HUES64 (cell line): Measurements from ENCODE around the gene IRAK3. TPM values are rescaled to one million over a fixed set of nuclear protein-coding genes. Genes with fewer than 3 reads are reported as not detected.

Source experiments
- H3K27ac ChIP-seq: 2 replicates; pipeline ENCODE4 v1.7.0; 2013; ENCODE audit warnings: low read depth, low read length, inconsistent platforms
- H3K27me3 ChIP-seq: 2 replicates; pipeline ENCODE4 v1.6.1; 2013; ENCODE audit warnings: mild to moderate bottlenecking, low read length; ENCODE audit not compliant: insufficient read depth
- H3K36me3 ChIP-seq: 2 replicates; pipeline ENCODE4 v1.6.1; 2013; ENCODE audit warnings: mild to moderate bottlenecking, low read length; ENCODE audit not compliant: insufficient read depth
- H3K4me1 ChIP-seq: 2 replicates; pipeline ENCODE4 v1.6.1; 2013; ENCODE audit warnings: mild to moderate bottlenecking, low read length, moderate library complexity; ENCODE audit not compliant: insufficient read depth
- H3K4me3 ChIP-seq: 2 replicates; pipeline ENCODE4 v1.5.1; 2013; ENCODE audit warnings: mild to moderate bottlenecking, low read length, moderate library complexity
- H3K9ac ChIP-seq: 2 replicates; pipeline ENCODE4 v1.6.1; 2013; ENCODE audit warnings: mild to moderate bottlenecking, low read depth, low read length
- H3K9me3 ChIP-seq: 2 replicates; pipeline ENCODE4 v1.6.1; 2013; ENCODE audit warnings: low read depth, low read length; ENCODE audit not compliant: insufficient read depth
- WGBS: fragments of 150-250, 120-280 bp; methylation state at CpG from one replicate; pipeline ENCODE4 v1.1.7; 2013; ENCODE audit warnings: missing lambda C conversion rate; 5-methylcytosine and 5-hydroxymethylcytosine counted together
- polyA plus RNA-seq, 2 experiments: library from polyadenylated mRNA; stranded (reverse); fragments of 50-300 nt; gene quantifications; one replicate each; pipeline ENCODE4 v1.2.3, GENCODE V29; 2013

Gene IRAK3, protein sequence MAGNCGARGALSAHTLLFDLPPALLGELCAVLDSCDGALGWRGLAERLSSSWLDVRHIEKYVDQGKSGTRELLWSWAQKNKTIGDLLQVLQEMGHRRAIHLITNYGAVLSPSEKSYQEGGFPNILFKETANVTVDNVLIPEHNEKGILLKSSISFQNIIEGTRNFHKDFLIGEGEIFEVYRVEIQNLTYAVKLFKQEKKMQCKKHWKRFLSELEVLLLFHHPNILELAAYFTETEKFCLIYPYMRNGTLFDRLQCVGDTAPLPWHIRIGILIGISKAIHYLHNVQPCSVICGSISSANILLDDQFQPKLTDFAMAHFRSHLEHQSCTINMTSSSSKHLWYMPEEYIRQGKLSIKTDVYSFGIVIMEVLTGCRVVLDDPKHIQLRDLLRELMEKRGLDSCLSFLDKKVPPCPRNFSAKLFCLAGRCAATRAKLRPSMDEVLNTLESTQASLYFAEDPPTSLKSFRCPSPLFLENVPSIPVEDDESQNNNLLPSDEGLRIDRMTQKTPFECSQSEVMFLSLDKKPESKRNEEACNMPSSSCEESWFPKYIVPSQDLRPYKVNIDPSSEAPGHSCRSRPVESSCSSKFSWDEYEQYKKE
- polyA plus RNA-seq (2013, experiment 1 of 2), result 0.90 TPM
- 0.70 TPM for polyA plus RNA-seq (2013, experiment 2 of 2)

DNA sequence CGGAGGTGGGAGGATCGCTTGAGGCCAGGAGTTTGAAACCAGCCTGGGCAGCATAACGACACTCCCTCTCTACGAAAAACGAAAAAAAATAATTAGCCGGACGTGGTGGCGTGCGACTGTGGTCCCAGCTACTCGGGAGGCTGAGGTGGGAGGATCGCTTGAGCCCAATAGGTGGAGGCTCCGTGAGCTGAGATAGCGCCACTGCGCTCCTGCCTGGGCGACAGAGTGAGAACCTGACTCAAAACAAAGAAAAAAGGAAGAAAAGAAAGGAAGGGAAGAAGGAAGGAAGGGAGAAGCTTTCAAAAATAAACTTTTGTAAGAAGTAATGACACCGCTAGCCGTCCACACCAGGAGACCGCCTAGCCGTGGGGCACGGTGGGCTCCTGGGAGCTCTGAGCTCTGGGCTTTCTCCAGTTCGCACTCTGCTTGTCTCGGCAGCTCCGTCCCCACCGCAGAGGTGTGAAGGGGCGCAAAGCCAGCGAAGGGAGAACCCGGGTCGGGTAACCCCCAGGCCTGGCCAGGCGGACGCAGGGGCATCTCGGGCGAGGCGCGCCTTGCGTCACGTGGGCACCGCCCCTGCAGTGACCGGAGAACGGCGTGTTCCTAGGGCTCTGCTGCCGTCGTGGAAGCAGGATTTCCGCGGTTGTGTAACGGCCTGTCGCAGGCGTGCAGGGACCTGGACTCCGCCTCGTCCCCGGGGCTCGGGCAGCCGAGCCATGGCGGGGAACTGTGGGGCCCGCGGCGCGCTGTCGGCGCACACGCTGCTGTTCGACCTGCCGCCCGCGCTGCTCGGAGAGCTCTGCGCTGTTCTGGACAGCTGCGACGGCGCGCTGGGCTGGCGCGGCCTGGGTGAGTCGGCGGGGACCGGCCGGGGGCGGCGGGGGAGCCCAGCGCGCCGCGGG is at the start of gene IRAK3:
TSS of gene IRAK3 (plus strand) at position 631 of the 902 bp plus-strand sequence. CDS start at position 717, 86 bp downstream.
- H3K9ac ChIP-seq, result peak within 1 kb of the TSS; percentile 47; the same call in 1 of the 2 replicates
- 0 out of 2 replicates have a peak, but pooled peaks cover 4% of the 10 kb centered on the region for H3K9me3 ChIP-seq
- no peaks in the 10 kb centered on the region for H3K4me1 ChIP-seq
- H3K27ac ChIP-seq, result no peak within 1 kb of the TSS
- H3K4me3 ChIP-seq, result peak within 1 kb of the TSS; percentile 51
- H3K27me3 ChIP-seq, result peaks cover 55% of the 10 kb centered on the region
- H3K36me3 ChIP-seq, result no peaks in the 10 kb centered on the region
- 22% methylated on average over 82 of the region's 82 CpGs for WGBS

DNA sequence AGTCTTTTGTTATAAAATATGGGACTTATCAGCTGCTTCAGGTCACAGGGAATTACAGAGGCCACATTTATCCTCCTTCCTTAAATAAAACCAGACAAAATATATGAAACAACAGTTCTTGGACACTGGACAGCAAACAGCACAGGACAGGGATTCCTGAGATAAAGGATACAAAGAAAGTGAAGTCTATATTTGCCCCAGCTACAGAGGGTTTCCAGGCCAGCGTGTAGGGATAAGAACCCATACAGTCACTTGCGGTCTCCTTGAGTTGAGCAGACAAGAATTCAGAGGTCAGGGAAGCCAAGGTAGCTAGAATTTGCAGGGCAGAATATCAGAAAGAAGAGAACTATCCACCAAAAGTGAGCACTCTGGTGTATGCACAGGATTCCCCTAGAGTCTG is 49.7 kb upstream of the IRAK3 start:
- H3K9ac ChIP-seq, result no peak overlapping the region
- peaks cover 54% of the 10 kb centered on the region for H3K36me3 ChIP-seq
- no peak overlapping the region for H3K4me3 ChIP-seq
- H3K9me3 ChIP-seq, result peaks cover 27% of the 10 kb centered on the region
- H3K4me1 ChIP-seq, result no peaks in the 10 kb centered on the region
- WGBS, result 97% methylated on average over 2 of the region's 2 CpGs
- no peak overlapping the region for H3K27ac ChIP-seq
- no peaks in the 10 kb centered on the region for H3K27me3 ChIP-seq

DNA sequence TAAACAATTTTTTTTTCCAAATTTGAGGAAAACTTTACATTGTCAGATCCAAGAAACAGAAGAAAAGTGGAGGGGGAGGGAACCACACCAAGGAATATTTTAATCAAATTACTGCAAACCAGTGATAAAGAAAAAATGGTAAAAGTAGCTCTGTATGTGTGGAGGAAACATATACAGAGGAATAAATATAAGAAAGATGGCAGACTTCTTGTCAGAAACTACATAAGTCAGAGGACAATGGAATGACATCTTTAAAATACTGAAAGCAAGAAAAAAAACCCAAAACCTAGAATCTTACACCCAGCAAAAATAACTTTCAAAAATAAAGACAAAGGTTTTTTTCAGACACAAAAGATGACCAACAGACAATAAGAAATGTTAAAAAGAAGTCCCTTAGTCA is 48.3 kb upstream of the IRAK3 start:
- no peak overlapping the region for H3K9ac ChIP-seq
- no peaks in the 10 kb centered on the region for H3K4me1 ChIP-seq
- H3K27me3 ChIP-seq, result no peaks in the 10 kb centered on the region
- H3K27ac ChIP-seq, result no peak overlapping the region
- H3K36me3 ChIP-seq, result peaks cover 54% of the 10 kb centered on the region
- H3K9me3 ChIP-seq, result peaks cover 27% of the 10 kb centered on the region
- H3K4me3 ChIP-seq, result no peak overlapping the region

DNA sequence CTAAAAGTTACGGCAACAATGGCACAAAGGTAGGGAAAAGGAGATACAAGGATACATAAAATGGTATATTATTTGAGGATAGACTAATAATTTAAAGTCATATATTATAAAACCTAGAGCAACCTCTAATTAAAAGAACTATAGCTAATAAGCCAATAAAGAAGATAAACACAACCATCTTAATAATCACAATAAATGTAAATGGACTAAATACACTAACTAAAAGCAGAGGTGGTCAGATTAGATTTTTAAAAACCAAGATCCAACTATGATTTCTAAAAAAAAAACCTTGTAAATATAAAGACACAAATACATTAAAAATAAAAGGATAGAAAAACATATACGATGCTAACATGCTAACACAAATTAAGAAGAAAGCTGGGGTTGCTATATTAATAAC is 47.7 kb upstream of the IRAK3 start:
- Histone ChIP-seq H3K9ac (no peak overlapping the region), H3K27ac (no peak overlapping the region), H3K36me3 (peaks cover 50% of the 10 kb centered on the region), H3K9me3 (peaks cover 27% of the 10 kb centered on the region), H3K4me1 (no peaks in the 10 kb centered on the region), H3K27me3 (no peaks in the 10 kb centered on the region), H3K4me3 (no peak overlapping the region)
- 100% methylated on average over 1 of the region's 2 CpGs for WGBS

DNA sequence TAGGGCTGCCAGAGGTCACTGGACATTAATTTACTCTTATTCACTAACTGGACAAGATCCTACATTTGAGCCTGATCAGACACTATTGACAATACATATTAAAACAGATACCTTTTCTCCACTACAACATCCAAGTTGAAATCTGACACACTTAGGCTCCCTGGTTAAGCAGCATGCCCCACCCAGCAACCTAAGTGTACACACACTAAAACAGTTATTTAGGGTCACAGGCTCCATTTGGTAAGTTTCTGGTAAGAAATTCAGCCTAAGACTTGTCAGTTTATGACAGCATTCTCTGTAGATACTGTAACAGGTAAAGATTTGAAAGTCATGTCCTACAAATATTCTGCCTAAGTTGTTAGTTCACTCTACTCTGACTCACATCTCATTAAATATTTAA is 46.2 kb upstream of the IRAK3 start:
- no peak overlapping the region for H3K9ac ChIP-seq
- H3K36me3 ChIP-seq, result peaks cover 37% of the 10 kb centered on the region
- peaks cover 27% of the 10 kb centered on the region for H3K9me3 ChIP-seq
- H3K4me1 ChIP-seq, result no peaks in the 10 kb centered on the region
- H3K27me3 ChIP-seq, result no peaks in the 10 kb centered on the region
- H3K27ac ChIP-seq, result no peak overlapping the region
- H3K4me3 ChIP-seq, result no peak overlapping the region

DNA sequence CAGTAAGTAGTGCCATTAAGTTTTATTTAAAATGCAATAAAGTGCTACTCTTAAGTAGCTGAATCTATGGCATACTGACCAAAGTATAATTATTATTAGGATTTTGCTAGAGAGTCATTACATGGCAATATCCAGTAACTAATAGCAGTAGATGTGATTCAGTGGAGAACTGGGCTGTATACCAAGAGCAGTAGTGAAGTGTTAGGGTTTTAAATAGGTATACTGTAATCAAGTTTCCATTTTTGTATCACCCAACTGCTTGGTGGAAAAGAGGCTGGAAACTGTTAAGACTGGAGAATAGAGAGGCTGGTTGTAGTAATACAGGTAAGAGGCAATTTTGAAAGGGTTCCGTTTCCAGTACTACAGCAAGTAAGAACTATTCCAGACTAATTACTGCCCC is 45.1 kb upstream of the IRAK3 start:
- 100% methylated on average over 1 of the region's 1 CpG for WGBS
- Histone ChIP-seq H3K36me3 (peaks cover 29% of the 10 kb centered on the region), H3K27ac (no peak overlapping the region), H3K9me3 (peaks cover 27% of the 10 kb centered on the region), H3K4me1 (no peaks in the 10 kb centered on the region), H3K4me3 (no peak overlapping the region), H3K9ac (no peak overlapping the region), H3K27me3 (no peaks in the 10 kb centered on the region)

DNA sequence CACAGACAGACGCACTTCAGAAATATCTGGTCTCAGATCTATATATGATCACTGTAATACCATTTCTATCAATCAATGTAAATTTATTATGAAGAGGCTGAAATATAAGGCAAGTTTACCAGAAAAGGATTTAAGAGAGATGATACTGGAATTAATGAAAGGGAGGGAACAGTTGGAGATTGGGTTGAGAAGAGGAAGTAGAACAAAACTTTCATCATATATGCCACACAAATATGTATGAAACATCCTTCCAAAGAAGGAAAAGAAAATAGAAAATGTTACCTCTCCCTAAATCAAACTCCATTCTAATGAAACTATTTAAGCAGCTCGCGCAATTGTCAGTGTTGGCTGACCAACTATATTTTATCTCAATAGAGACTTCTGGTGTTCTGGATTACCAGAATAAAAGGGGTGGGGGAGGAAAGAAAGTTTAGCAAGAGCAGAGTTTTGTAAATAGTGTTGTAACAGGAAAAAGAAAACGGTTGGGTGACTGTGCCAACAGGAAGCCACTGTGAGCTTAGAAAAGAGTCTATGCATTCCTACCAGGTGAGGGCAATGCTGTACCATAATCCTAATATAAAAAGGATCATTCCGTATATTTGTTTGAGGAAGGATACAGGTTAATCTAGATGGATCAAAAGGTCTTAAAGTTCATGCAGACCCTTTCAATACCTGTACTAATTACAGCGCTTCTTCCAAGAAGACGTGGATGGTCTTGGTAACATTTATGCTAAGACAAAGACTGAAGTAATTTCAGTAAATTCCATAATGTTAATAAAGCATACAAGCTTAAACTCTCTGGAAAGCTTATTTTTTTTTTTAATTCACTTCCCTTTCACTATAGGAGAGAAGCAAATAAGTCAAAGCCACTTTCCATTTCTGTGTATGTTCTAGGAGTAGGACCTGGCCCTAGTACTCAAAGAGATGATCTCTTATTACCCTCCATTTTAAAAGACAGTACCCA is 43.9 kb upstream of the IRAK3 start:
- Histone ChIP-seq H3K27me3 (no peaks in the 10 kb centered on the region), H3K4me1 (no peaks in the 10 kb centered on the region), H3K36me3 (peaks cover 23% of the 10 kb centered on the region), H3K27ac (peak overlapping the region; percentile 14; the same call in 1 of the 2 replicates), H3K9me3 (peaks cover 21% of the 10 kb centered on the region), H3K9ac (no peak overlapping the region), H3K4me3 (no peak overlapping the region)
- WGBS, result 55% methylated on average over 5 of the region's 7 CpGs

DNA sequence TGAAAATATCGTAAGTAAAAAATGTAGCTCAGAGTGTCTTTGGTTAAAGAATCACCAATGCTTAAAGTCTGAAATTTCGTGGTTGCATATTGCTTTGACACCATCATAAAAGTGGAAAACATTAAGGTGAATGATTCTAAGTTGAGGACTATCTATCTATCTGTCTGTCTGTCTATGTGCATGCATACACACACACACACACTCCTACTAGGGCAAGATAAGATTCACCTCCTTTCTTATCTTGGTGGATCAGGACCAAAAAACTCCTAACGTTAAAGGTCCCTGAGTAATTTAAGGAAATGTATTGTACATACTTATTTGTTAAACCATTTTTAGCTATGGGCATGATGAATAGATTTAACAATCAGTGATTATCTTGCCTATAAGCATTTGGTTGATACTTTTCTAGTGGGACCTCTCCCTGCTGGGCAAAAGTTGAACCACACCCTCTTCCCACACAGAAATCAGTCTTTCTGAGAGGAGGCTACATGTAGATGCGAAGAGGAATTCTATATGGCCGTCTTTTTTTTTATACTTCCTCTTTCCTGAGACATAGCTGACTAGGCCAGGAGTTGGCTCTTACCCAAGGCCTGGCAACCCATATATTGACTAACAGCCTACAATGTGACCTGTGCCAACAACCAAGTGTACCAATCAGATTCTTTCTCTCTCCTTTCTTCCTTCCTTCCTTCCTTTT is 39.2 kb upstream of the IRAK3 start:
- WGBS, result 93% methylated on average over 4 of the region's 5 CpGs
- Histone ChIP-seq H3K27ac (no peak overlapping the region), H3K9ac (no peak overlapping the region), H3K9me3 (no peaks in the 10 kb centered on the region), H3K27me3 (no peaks in the 10 kb centered on the region), H3K4me3 (no peak overlapping the region), H3K36me3 (no peaks in the 10 kb centered on the region), H3K4me1 (no peaks in the 10 kb centered on the region)

DNA sequence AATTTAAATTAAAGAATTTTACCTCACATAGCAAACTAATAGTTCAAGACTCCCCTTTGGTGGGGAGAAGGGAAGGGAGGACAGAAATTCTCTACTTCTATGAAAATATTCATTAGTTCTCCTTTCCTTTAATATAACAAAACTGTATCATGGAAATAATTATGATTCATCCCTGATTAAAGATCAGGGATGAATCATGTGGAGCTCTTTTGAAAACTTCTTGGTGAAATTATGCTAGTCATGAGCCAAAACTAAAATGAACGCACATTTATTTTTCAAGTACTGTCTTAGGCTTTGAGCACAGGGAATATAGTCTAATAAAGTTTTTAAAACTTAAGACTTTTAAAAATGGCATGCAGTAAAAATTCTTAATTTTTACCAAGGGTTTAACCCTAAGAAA is 36.3 kb upstream of the IRAK3 start:
- no peaks in the 10 kb centered on the region for H3K4me1 ChIP-seq
- no peaks in the 10 kb centered on the region for H3K36me3 ChIP-seq
- H3K9me3 ChIP-seq, result no peaks in the 10 kb centered on the region
- no peaks in the 10 kb centered on the region for H3K27me3 ChIP-seq
- no peak overlapping the region for H3K4me3 ChIP-seq
- no peak overlapping the region for H3K27ac ChIP-seq
- WGBS, result 100% methylated on average over 1 of the region's 1 CpG
- H3K9ac ChIP-seq, result no peak overlapping the region

DNA sequence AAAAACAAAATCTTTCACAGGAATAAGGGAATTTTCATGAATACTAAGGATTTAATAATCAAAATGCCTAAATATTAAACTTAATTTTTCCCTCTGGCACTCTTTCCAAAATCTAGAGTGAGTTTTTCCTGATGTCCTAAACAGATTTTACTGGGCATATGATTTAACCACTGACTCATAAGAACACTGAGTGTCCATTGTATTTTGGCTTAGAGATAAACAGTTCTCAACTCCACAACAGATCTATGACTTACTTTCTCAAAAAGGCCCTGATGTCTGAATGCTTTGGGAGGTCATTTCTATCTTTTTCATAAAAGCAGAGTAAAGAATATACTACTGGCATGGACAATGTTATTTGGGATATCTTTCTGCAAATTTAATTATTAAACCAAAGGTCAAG is 34.2 kb upstream of the IRAK3 start:
- H3K27ac ChIP-seq, result no peak overlapping the region
- H3K4me3 ChIP-seq, result no peak overlapping the region
- peaks cover 4% of the 10 kb centered on the region; the same call in 1 of the 2 replicates for H3K36me3 ChIP-seq
- H3K27me3 ChIP-seq, result no peaks in the 10 kb centered on the region
- H3K9ac ChIP-seq, result no peak overlapping the region
- no peaks in the 10 kb centered on the region for H3K4me1 ChIP-seq
- no peaks in the 10 kb centered on the region for H3K9me3 ChIP-seq
